GM06990 (cell line): ENCODE measurements around the gene CSMD2.

Experiments used
- DNase-seq: peaks from one replicate; pipeline ENCODE4 v3.0.0-alpha.2; 2011; ENCODE audit not compliant: insufficient read length; ENCODE audit errors: extremely low read depth
- H3K27me3 ChIP-seq: replicated peaks from 2 replicates; pipeline ENCODE4 v1.6.0; 2011; ENCODE audit warnings: low read length; ENCODE audit not compliant: control insufficient read depth, insufficient read depth
- H3K36me3 ChIP-seq: 2 replicates; pipeline ENCODE4 v1.5.1; 2011; ENCODE audit warnings: low read length; ENCODE audit not compliant: control insufficient read depth, insufficient read depth
- H3K4me3 ChIP-seq: replicated peaks from 2 replicates; pipeline ENCODE4 v1.5.1; 2011; ENCODE audit warnings: low read depth, mild to moderate bottlenecking, control low read depth, low read length
- TF ChIP-seq, protein P1 (sequence below): IDR thresholded peaks from 2 replicates; pipeline ENCODE4 v1.5.1; 2011; ENCODE audit warnings: low read length, control low read depth, mild to moderate bottlenecking, inconsistent platforms; ENCODE audit not compliant: insufficient read depth, poor library complexity, severe bottlenecking

CSMD2 gene

DNA sequence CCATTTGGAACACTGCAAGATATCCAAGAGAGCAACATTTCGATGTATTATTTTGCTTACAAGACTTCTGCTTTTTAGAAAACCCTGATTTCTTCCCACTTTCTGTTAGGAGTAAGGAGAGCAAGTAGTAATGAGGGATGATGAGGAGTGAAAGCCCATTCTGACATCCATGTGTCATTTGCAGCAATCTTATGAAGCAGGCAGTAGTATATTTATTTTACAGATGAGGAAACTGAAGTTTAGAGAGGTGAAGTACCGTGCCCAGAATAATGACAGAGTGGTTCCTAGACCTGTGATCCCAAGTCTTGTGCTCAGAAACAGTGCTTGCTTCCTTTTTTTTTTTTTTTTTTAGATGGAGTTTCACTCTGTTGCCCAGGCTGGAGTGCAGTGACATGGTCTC lies 699.7 kb downstream of the CSMD2 start:
- TF ChIP-seq, protein P1, sequence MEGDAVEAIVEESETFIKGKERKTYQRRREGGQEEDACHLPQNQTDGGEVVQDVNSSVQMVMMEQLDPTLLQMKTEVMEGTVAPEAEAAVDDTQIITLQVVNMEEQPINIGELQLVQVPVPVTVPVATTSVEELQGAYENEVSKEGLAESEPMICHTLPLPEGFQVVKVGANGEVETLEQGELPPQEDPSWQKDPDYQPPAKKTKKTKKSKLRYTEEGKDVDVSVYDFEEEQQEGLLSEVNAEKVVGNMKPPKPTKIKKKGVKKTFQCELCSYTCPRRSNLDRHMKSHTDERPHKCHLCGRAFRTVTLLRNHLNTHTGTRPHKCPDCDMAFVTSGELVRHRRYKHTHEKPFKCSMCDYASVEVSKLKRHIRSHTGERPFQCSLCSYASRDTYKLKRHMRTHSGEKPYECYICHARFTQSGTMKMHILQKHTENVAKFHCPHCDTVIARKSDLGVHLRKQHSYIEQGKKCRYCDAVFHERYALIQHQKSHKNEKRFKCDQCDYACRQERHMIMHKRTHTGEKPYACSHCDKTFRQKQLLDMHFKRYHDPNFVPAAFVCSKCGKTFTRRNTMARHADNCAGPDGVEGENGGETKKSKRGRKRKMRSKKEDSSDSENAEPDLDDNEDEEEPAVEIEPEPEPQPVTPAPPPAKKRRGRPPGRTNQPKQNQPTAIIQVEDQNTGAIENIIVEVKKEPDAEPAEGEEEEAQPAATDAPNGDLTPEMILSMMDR, result no peak

DNA sequence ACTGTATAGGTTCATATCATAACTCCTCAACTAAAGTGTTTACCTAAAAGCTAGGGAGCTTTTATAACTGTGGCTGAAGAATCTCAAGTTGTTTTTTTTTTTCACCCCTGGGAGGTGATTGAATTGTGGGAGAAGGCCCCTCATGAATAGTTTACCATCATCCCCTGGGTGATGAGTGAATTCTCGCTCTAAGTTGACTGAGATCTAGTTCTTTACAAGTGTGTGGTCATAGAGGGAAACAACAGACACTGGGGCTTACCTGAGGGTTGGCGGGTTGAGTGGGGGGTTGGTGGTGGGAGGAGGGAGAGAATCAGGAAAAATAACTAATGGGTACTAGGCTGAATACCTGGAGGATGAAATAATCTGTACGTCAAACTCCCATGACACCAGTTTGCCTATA lies 700.5 kb downstream of the CSMD2 start:
- H3K27me3 ChIP-seq, result no peaks in the 10 kb centered on the region

More for the DNA sequence above, 699.7 kb downstream of the CSMD2 start:
- Histone ChIP-seq H3K36me3 (no peaks in the 10 kb centered on the region), H3K27me3 (no peaks in the 10 kb centered on the region), H3K4me3 (no peak overlapping the region)
- DNase-seq, result no peak

More for the DNA sequence above, 700.5 kb downstream of the CSMD2 start:
- TF ChIP-seq, protein P1, result no peak
- DNase-seq, result no peak
- H3K4me3 ChIP-seq, result no peak overlapping the region
- no peaks in the 10 kb centered on the region for H3K36me3 ChIP-seq
